HEK293 (cell line): ENCODE measurements around the gene ATP5F1A.

ENCODE experiments used
- AEBP2 ChIP-seq: fragments of 450-650 bp; formaldehyde crosslinking; IDR thresholded peaks from 2 replicates; pipeline ENCODE4 v1.5.1; 2016; ENCODE audit warnings: missing biosample characterization, missing genetic modification characterization, borderline replicate concordance
- BCL6B ChIP-seq: fragments of 450-650 bp; formaldehyde crosslinking; IDR thresholded peaks from 2 replicates; pipeline ENCODE4 v1.5.1; 2017; ENCODE audit warnings: missing biosample characterization, missing genetic modification characterization
- HIC1 ChIP-seq: fragments of 450-650 bp; formaldehyde crosslinking; IDR thresholded peaks from 2 replicates; pipeline ENCODE4 v1.5.1; 2016; ENCODE audit warnings: missing biosample characterization, missing genetic modification characterization
- HOXD13 ChIP-seq: sonication (generic); formaldehyde crosslinking; IDR thresholded peaks from 2 replicates; pipeline ENCODE4 v1.8.0; 2022; ENCODE audit warnings: missing genetic modification reagents, borderline replicate concordance
- INSM2 ChIP-seq: fragments of 450-650 bp; formaldehyde crosslinking; IDR thresholded peaks from 2 replicates; pipeline ENCODE4 v1.5.1; 2016; ENCODE audit warnings: missing biosample characterization, missing genetic modification characterization
- MYNN ChIP-seq: fragments of 450-650 bp; formaldehyde crosslinking; IDR thresholded peaks from 2 replicates; pipeline ENCODE4 v1.5.1; 2016; ENCODE audit warnings: missing biosample characterization, missing genetic modification characterization, borderline replicate concordance
- ZBTB26 ChIP-seq: fragments of 450-650 bp; formaldehyde crosslinking; optimal IDR thresholded peaks from 2 replicates; pipeline ENCODE3; 2016; ENCODE audit warnings: missing biosample characterization, mild to moderate bottlenecking, missing genetic modification characterization
- ZFP41 ChIP-seq: fragments of 450-650 bp; formaldehyde crosslinking; IDR thresholded peaks from 2 replicates; pipeline ENCODE4 v1.5.1; 2016; ENCODE audit warnings: missing biosample characterization, missing genetic modification characterization, borderline replicate concordance
- ZNF10 ChIP-seq: fragments of 450-650 bp; formaldehyde crosslinking; IDR thresholded peaks from 2 replicates; pipeline ENCODE4 v1.5.1; 2017; ENCODE audit warnings: missing biosample characterization, missing genetic modification characterization
- ZNF133 ChIP-seq: fragments of 450-650 bp; formaldehyde crosslinking; IDR thresholded peaks from 2 replicates; pipeline ENCODE4 v1.5.1; 2016; ENCODE audit warnings: missing biosample characterization, missing genetic modification characterization
- ZNF138 ChIP-seq: fragments of 450-650 bp; formaldehyde crosslinking; IDR thresholded peaks from 2 replicates; pipeline ENCODE4 v1.5.1; 2016; ENCODE audit warnings: missing biosample characterization, missing genetic modification characterization, borderline replicate concordance
- ZNF140 ChIP-seq: fragments of 450-650 bp; formaldehyde crosslinking; IDR thresholded peaks from 2 replicates; pipeline ENCODE4 v1.5.1; 2016; ENCODE audit warnings: missing biosample characterization, missing genetic modification characterization
- ZNF16 ChIP-seq: fragments of 450-650 bp; formaldehyde crosslinking; IDR thresholded peaks from 2 replicates; pipeline ENCODE4 v1.5.1; 2016; ENCODE audit warnings: low read depth, missing biosample characterization, missing genetic modification characterization
- ZNF19 ChIP-seq: fragments of 450-650 bp; formaldehyde crosslinking; IDR thresholded peaks from 2 replicates; pipeline ENCODE4; 2016; ENCODE audit warnings: missing biosample characterization, missing genetic modification characterization, low read depth
- ZNF2 ChIP-seq: fragments of 450-650 bp; formaldehyde crosslinking; IDR thresholded peaks from 2 replicates; pipeline ENCODE4 v1.5.1; 2016; ENCODE audit warnings: missing biosample characterization, missing genetic modification characterization
- ZNF248 ChIP-seq: fragments of 450-650 bp; formaldehyde crosslinking; IDR thresholded peaks from 2 replicates; pipeline ENCODE4 v1.5.1; 2017; ENCODE audit warnings: missing biosample characterization, missing genetic modification characterization
- ZNF302 ChIP-seq: fragments of 450-650 bp; formaldehyde crosslinking; IDR thresholded peaks from 2 replicates; pipeline ENCODE4 v1.5.1; 2016; ENCODE audit warnings: missing biosample characterization, missing genetic modification characterization, low read depth
- ZNF341 ChIP-seq: fragments of 450-650 bp; formaldehyde crosslinking; IDR thresholded peaks from 2 replicates; pipeline ENCODE4; 2016; ENCODE audit warnings: low read depth, missing biosample characterization, missing genetic modification characterization
- ZNF48 ChIP-seq: fragments of 450-650 bp; formaldehyde crosslinking; IDR thresholded peaks from 2 replicates; pipeline ENCODE4 v1.5.1; 2016; ENCODE audit warnings: missing biosample characterization, missing genetic modification characterization
- ZNF514 ChIP-seq: fragments of 450-650 bp; formaldehyde crosslinking; IDR thresholded peaks from 2 replicates; pipeline ENCODE4 v1.5.1; 2016; ENCODE audit warnings: missing biosample characterization, missing genetic modification characterization
- ZNF639 ChIP-seq: fragments of 450-650 bp; formaldehyde crosslinking; IDR thresholded peaks from 2 replicates; pipeline ENCODE4 v1.5.1; 2016; ENCODE audit warnings: missing biosample characterization, missing genetic modification characterization
- ZNF670 ChIP-seq: fragments of 450-650 bp; formaldehyde crosslinking; IDR thresholded peaks from 2 replicates; pipeline ENCODE4 v1.5.1; 2016; ENCODE audit warnings: missing biosample characterization, missing genetic modification characterization, low read depth
- ZNF704 ChIP-seq: fragments of 450-650 bp; formaldehyde crosslinking; IDR thresholded peaks from 2 replicates; pipeline ENCODE4 v1.5.1; 2016; ENCODE audit warnings: missing biosample characterization, missing genetic modification characterization
- ZNF747 ChIP-seq: fragments of 450-650 bp; formaldehyde crosslinking; IDR thresholded peaks from 2 replicates; pipeline ENCODE4 v1.5.1; 2016; ENCODE audit warnings: missing biosample characterization, missing genetic modification characterization
- ZSCAN16 ChIP-seq: fragments of 450-650 bp; formaldehyde crosslinking; IDR thresholded peaks from 2 replicates; pipeline ENCODE4 v1.5.1; 2016; ENCODE audit warnings: missing biosample characterization, missing genetic modification characterization
- ZSCAN18 ChIP-seq: fragments of 450-650 bp; formaldehyde crosslinking; IDR thresholded peaks from 2 replicates; pipeline ENCODE4 v1.5.1; 2016; ENCODE audit warnings: missing biosample characterization, missing genetic modification characterization
- ZSCAN23 ChIP-seq: fragments of 450-650 bp; formaldehyde crosslinking; IDR thresholded peaks from 2 replicates; pipeline ENCODE4 v1.5.1; 2016; ENCODE audit warnings: missing biosample characterization, missing genetic modification characterization
- ZSCAN30 ChIP-seq: fragments of 450-650 bp; IDR thresholded peaks from 2 replicates; pipeline ENCODE4 v1.5.1; 2018; ENCODE audit warnings: missing biosample characterization, mild to moderate bottlenecking, missing genetic modification characterization, moderate library complexity

The ATP5F1A gene

GRCh38 chr18:46097801-46098615, at the start of gene ATP5F1A (continued):
- TF ChIP-seq ZNF19 (tag by site-specific recombination) (no peak), ZNF10 (tag by site-specific recombination) (no peak), ZNF138 (tag by site-specific recombination) (no peak), ZNF133 (no peak), ZNF140 (tag by site-specific recombination) (no peak), ZNF670 (tag by site-specific recombination) (no peak), ZNF639 (tag by site-specific recombination) (no peak), ZFP41 (tag by site-specific recombination) (no peak), ZSCAN23 (tag by site-specific recombination) (no peak), ZNF704 (tag by site-specific recombination) (no peak), AEBP2 (tag by site-specific recombination) (no peak), ZSCAN18 (no peak), ZNF302 (tag by site-specific recombination) (no peak), INSM2 (tag by site-specific recombination) (0 out of 2 replicates have a peak, but pooled peaks have one; percentile 26), ZNF341 (tag by site-specific recombination) (0 out of 2 replicates have a peak, but pooled peaks have one; percentile 12), MYNN (tag by site-specific recombination) (no peak), ZNF48 (tag by site-specific recombination) (no peak), ZSCAN30 (tag by site-specific recombination) (no peak; the same call in 1 of the 2 replicates), HIC1 (tag by site-specific recombination) (no peak), ZSCAN16 (tag by site-specific recombination) (no peak), ZNF747 (tag by site-specific recombination) (no peak), ZNF16 (tag by site-specific recombination) (no peak), HOXD13 (CRISPR knock-in tag) (no peak), ZNF2 (tag by site-specific recombination) (no peak), BCL6B (tag by site-specific recombination) (no peak), ZNF248 (tag by site-specific recombination) (no peak), ZNF514 (no peak), ZBTB26 (tag by site-specific recombination) (peak; percentile 44)
